CD8-positive, alpha-beta memory T cell (primary cell): ENCODE results near the gene RHEX. TPM values are rescaled to one million over a fixed set of nuclear protein-coding genes. Genes with fewer than 3 reads are reported as not detected.
"Not testable (repeated sequence)": the region's sequence is repeated elsewhere in the genome, so short reads cannot be mapped to it uniquely, and the experiment has no call there.

Source experiments
- CTCF ChIA-PET: fragments of 350-600 bp; sonication (Branson Sonifier 250); formaldehyde crosslinking; loops from one replicate; lab custom pipeline; 2021; ENCODE audit warnings: antibody characterized with exemption; lab: Charles Lee
- POLR2A ChIA-PET: fragments of 350-600 bp; sonication (Branson Sonifier 250); formaldehyde crosslinking; loops from one replicate; lab custom pipeline; 2021; ENCODE audit warnings: antibody characterized with exemption; lab: Charles Lee
- DNase-seq, 5 donors: peaks; one replicate each; pipeline versions ENCODE4 v3.0.0 to v3.0.0-alpha.2; 2020 to 2022; ENCODE audit warnings: mixed read lengths in 1 of 5
- H3K27ac ChIP-seq: one replicate; pipeline ENCODE4 v1.7.0; 2013; ENCODE audit warnings: low read depth, mild to moderate bottlenecking, low read length, moderate library complexity
- H3K27me3 ChIP-seq: 2 replicates; pipeline ENCODE4 v1.7.0; 2013; ENCODE audit warnings: low read length, mild to moderate bottlenecking; ENCODE audit not compliant: insufficient read depth, poor library complexity, severe bottlenecking
- H3K36me3 ChIP-seq: 2 replicates; pipeline ENCODE4 v1.7.0; 2013; ENCODE audit warnings: mild to moderate bottlenecking, low read length, moderate library complexity; ENCODE audit not compliant: insufficient read depth
- H3K4me1 ChIP-seq: 2 replicates; pipeline ENCODE4 v1.7.0; 2013; ENCODE audit warnings: mild to moderate bottlenecking, low read length, moderate library complexity; ENCODE audit not compliant: insufficient read depth
- H3K4me3 ChIP-seq: 2 replicates; pipeline ENCODE4 v1.7.0; 2013; ENCODE audit warnings: mild to moderate bottlenecking, low read length
- H3K9me3 ChIP-seq: 2 replicates; pipeline ENCODE4 v1.7.0; 2013; ENCODE audit warnings: mild to moderate bottlenecking, low read length
- H3K27ac Mint-ChIP-seq, 8 donors: one replicate each; pipeline ENCODE4 v1.8.0; 2020 to 2021; ENCODE audit warnings: mixed read lengths in 8 of 8, mild to moderate bottlenecking in 6 of 8, inconsistent platforms in 3 of 8, moderate library complexity in 3 of 8
- H3K27me3 Mint-ChIP-seq, 2 donors: one replicate each; pipeline ENCODE4 v1.8.0; 2020 to 2021; ENCODE audit warnings: mixed read lengths in 2 of 2, mild to moderate bottlenecking in 1 of 2, moderate library complexity in 1 of 2
- H3K36me3 Mint-ChIP-seq, 3 donors: one replicate each; pipeline ENCODE4 v1.8.0; 2020 to 2021; ENCODE audit warnings: mixed read lengths in 3 of 3, inconsistent platforms in 1 of 3, mild to moderate bottlenecking in 1 of 3
- H3K4me1 Mint-ChIP-seq, 3 donors: one replicate each; pipeline ENCODE4 v1.8.0; 2020 to 2021; ENCODE audit warnings: mixed read lengths in 3 of 3, inconsistent platforms in 1 of 3, mild to moderate bottlenecking in 1 of 3
- H3K4me3 Mint-ChIP-seq, 7 donors: one replicate each; pipeline ENCODE4 v1.8.0; 2020 to 2021; ENCODE audit warnings: mixed read lengths in 7 of 7, mild to moderate bottlenecking in 6 of 7, moderate library complexity in 4 of 7, inconsistent platforms in 2 of 7
- H3K9me3 Mint-ChIP-seq, 5 donors: one replicate each; pipeline ENCODE4 v1.8.0; 2020 to 2022; ENCODE audit warnings: mixed read lengths in 5 of 5, mild to moderate bottlenecking in 3 of 5, moderate library complexity in 2 of 5, inconsistent platforms in 1 of 5
- polyA plus RNA-seq: library from polyadenylated mRNA; unstranded; fragments of 300-500 nt; fragmentation: Illumina TruSeq; gene quantifications from one replicate; pipeline ENCODE4 v1.2.3, GENCODE V29; 2021
- total RNA-seq, 2 experiments: library from RNA; stranded (reverse); gene quantifications; one replicate each; pipeline ENCODE4 v1.2.3, GENCODE V29; 2021

The RHEX gene
- total and polyA plus RNA-seq, 3 experiments from 2014 or later = not detected

- Mint-ChIP-seq H3K27ac (no peak overlapping the region), H3K4me1 (peaks cover 7 to 23% (median 12%) of the 10 kb centered on the region in 3 donors), H3K27me3 (peaks cover 4 to 15% of the 10 kb centered on the region in 2 donors), H3K4me3 (no peak overlapping the region), H3K36me3 (no peaks in the 10 kb centered on the region), H3K9me3 (no peaks in the 10 kb centered on the region)
- Histone ChIP-seq H3K4me1 (no peaks in the 10 kb centered on the region), H3K27ac (no peak overlapping the region), H3K36me3 (no peaks in the 10 kb centered on the region), H3K9me3 (no peaks in the 10 kb centered on the region), H3K4me3 (no peak overlapping the region), H3K27me3 (no peaks in the 10 kb centered on the region)
- no peak for DNase-seq
- POLR2A ChIA-PET = no interaction called here
- CTCF ChIA-PET = no interaction called here
Observed at GRCh38 chr1:206049919-206050600, 2.9 kb upstream of the RHEX start.

- Mint-ChIP-seq H3K4me3 (no peak overlapping the region), H3K36me3 (no peaks in the 10 kb centered on the region)
- H3K4me1 ChIP-seq = no peaks in the 10 kb centered on the region
Observed at GRCh38 chr1:206050655-206051235, 2.2 kb upstream of the RHEX start.

GRCh38 chr1:206052231-206052865 lies 625 bp upstream of the RHEX start:
- H3K4me1 Mint-ChIP-seq = peaks cover 7 to 23% (median 12%) of the 10 kb centered on the region in 3 donors
- H3K9me3 ChIP-seq, DNase-seq, H3K4me1 ChIP-seq, H3K27ac Mint-ChIP-seq, H3K4me3 Mint-ChIP-seq, H3K9me3 Mint-ChIP-seq, H3K4me3 ChIP-seq, POLR2A ChIA-PET, H3K36me3 Mint-ChIP-seq, H3K27me3 ChIP-seq, H3K36me3 ChIP-seq, H3K27ac ChIP-seq, CTCF ChIA-PET: not testable (repeated sequence)
- peaks cover 4 to 12% of the 10 kb centered on the region in 2 donors for H3K27me3 Mint-ChIP-seq

More at GRCh38 chr1:206050655-206051235, 2.2 kb upstream of the RHEX start:
- H3K27me3 ChIP-seq = no peaks in the 10 kb centered on the region
- H3K27me3 Mint-ChIP-seq = peaks cover 4 to 15% of the 10 kb centered on the region in 2 donors
- ChIA-PET CTCF (no interaction called here), POLR2A (no interaction called here)
- no peak overlapping the region for H3K4me3 ChIP-seq
- H3K9me3 Mint-ChIP-seq = no peaks in the 10 kb centered on the region
- peak overlapping the region in 3 of 8 donors; percentile 30 to 78 (median 35) for H3K27ac Mint-ChIP-seq
- H3K27ac ChIP-seq = no peak overlapping the region
- H3K4me1 Mint-ChIP-seq = peaks cover 7 to 23% (median 12%) of the 10 kb centered on the region in 3 donors
- DNase-seq = peak in 1 of 5 donors; percentile 19
- H3K36me3 ChIP-seq = no peaks in the 10 kb centered on the region
- H3K9me3 ChIP-seq = no peaks in the 10 kb centered on the region

GRCh38 chr1:206053616-206054015 lies 643 bp downstream of the RHEX start:
- POLR2A ChIA-PET, H3K27ac Mint-ChIP-seq, H3K27me3 Mint-ChIP-seq, H3K36me3 Mint-ChIP-seq, H3K4me1 ChIP-seq, CTCF ChIA-PET, H3K9me3 ChIP-seq, H3K27me3 ChIP-seq, H3K36me3 ChIP-seq, H3K9me3 Mint-ChIP-seq, DNase-seq, H3K27ac ChIP-seq, H3K4me3 ChIP-seq: not testable (repeated sequence)
- Mint-ChIP-seq H3K4me1 (peaks cover 7 to 23% (median 12%) of the 10 kb centered on the region in 3 donors), H3K4me3 (peak overlapping the region in 1 of 7 donors; percentile 0)

GRCh38 chr1:206055069-206055625 lies 2.2 kb downstream of the RHEX start:
- peaks cover 7 to 19% (median 12%) of the 10 kb centered on the region in 3 donors for H3K4me1 Mint-ChIP-seq
- H3K36me3 ChIP-seq, H3K4me3 ChIP-seq, H3K27ac ChIP-seq, H3K27ac Mint-ChIP-seq, POLR2A ChIA-PET, H3K36me3 Mint-ChIP-seq, H3K4me3 Mint-ChIP-seq, H3K9me3 Mint-ChIP-seq, H3K4me1 ChIP-seq, H3K9me3 ChIP-seq, H3K27me3 Mint-ChIP-seq, DNase-seq, H3K27me3 ChIP-seq: not testable (repeated sequence)
- CTCF ChIA-PET = interaction anchor here (0.8 to 1.2 kb wide), 2 partner anchors 52 to 78 kb away, joined by 3 read pairs; no protein-coding TSS in a partner anchor

GRCh38 chr1:206055639-206056323 lies 2.8 kb downstream of the RHEX start:
- H3K4me3 Mint-ChIP-seq, H3K27ac ChIP-seq, H3K4me3 ChIP-seq, POLR2A ChIA-PET, DNase-seq, H3K36me3 ChIP-seq, H3K9me3 ChIP-seq, H3K4me1 ChIP-seq, H3K9me3 Mint-ChIP-seq, H3K27me3 Mint-ChIP-seq, H3K36me3 Mint-ChIP-seq, H3K27ac Mint-ChIP-seq, H3K27me3 ChIP-seq: not testable (repeated sequence)
- CTCF ChIA-PET = interaction anchor here (1.2 kb wide), 1 partner anchor 52 kb away, joined by 3 read pairs; no protein-coding TSS in a partner anchor
- peaks cover 5 to 13% (median 9%) of the 10 kb centered on the region in 3 donors for H3K4me1 Mint-ChIP-seq

GRCh38 chr1:206058289-206058926 lies 5.4 kb downstream of the RHEX start:
- POLR2A ChIA-PET, CTCF ChIA-PET, H3K27me3 ChIP-seq, H3K4me3 ChIP-seq, H3K27ac ChIP-seq, H3K4me1 Mint-ChIP-seq, H3K9me3 Mint-ChIP-seq, H3K27me3 Mint-ChIP-seq, H3K27ac Mint-ChIP-seq, H3K4me1 ChIP-seq, H3K4me3 Mint-ChIP-seq, DNase-seq, H3K36me3 ChIP-seq, H3K36me3 Mint-ChIP-seq, H3K9me3 ChIP-seq: not testable (repeated sequence)
